ENCODE results near the gene LIN37. TPM values are rescaled to one million over a fixed set of nuclear protein-coding genes. Genes with fewer than 3 reads are reported as not detected.
A peak's percentile ranks its signal among the peaks of the same experiment; 100 is the strongest.

The LIN37 gene
- total and polyA plus RNA-seq, 2 of the 13 experiments (the other 11 are each of a cell fraction or from before 2014, with no cell fraction given) = 6.3 to 8.7 TPM

GRCh38 chr19:35790981-35791813 lies 42.8 kb downstream of the LIN37 start (continued):
- TF ChIP-seq ZNF788 (CRISPR knock-in tag; IDR thresholded peaks at IDR 0.05; ENCODE audit: borderline replicate concordance) = peak; percentile 75; the same call in 1 of the 2 replicates
- 0 out of 2 replicates have a peak, but pooled peaks have one; percentile 41 for TF ChIP-seq BCL3 (CRISPR knock-in tag; IDR thresholded peaks at IDR 0.05)
- peak; percentile 71 for TF ChIP-seq RAD21 (CRISPR knock-in tag; IDR thresholded peaks at IDR 0.05)
- no peak for TF ChIP-seq FOXO4 (CRISPR knock-in tag; conservative IDR thresholded peaks at IDR 0.05)
- TF ChIP-seq ZNF451 (CRISPR knock-in tag; IDR thresholded peaks at IDR 0.05) = no peak
- peak; percentile 66 for TF ChIP-seq THAP11 (CRISPR knock-in tag; IDR thresholded peaks at IDR 0.05)
- TF ChIP-seq PATZ1 (CRISPR knock-in tag; IDR thresholded peaks at IDR 0.05) = peak; percentile 39; the same call in 1 of the 2 replicates
- peak; percentile 84 for TF ChIP-seq CTCF (CRISPR knock-in tag; IDR thresholded peaks at IDR 0.05)
- 0 out of 2 replicates have a peak, but pooled peaks have one; percentile 58 for TF ChIP-seq EED (CRISPR knock-in tag; IDR thresholded peaks at IDR 0.05)
- TF ChIP-seq HNRNPK (IDR thresholded peaks at IDR 0.05; ENCODE audit: low read depth, low read length, poor library complexity, severe bottlenecking) = no peak
- no peak for TF ChIP-seq NFYB (CRISPR knock-in tag; IDR thresholded peaks at IDR 0.05)
- TF ChIP-seq ZNF263 (CRISPR knock-in tag; IDR thresholded peaks at IDR 0.05) = peak; percentile 61; the same call in 1 of the 2 replicates
